ENCODE data around the gene WDR72.

The WDR72 gene

GRCh38 chr15:53762916-53763315 lies 3.5 kb upstream of the WDR72 start:
- ATAC-seq: no peak
- TF ChIP-seq ZNF8 (CRISPR knock-in tag; IDR thresholded peaks at IDR 0.05): no peak

- TF ChIP-seq TOX (CRISPR knock-in tag; IDR thresholded peaks at IDR 0.05; ENCODE audit: borderline replicate concordance): no peak
- no peak for TF ChIP-seq RARB (CRISPR knock-in tag; IDR thresholded peaks at IDR 0.05)
- ATAC-seq: no peak
Observed at GRCh38 chr15:53758412-53758811, 1.1 kb downstream of the WDR72 start.

GRCh38 chr15:53757906-53758305 lies 1.6 kb downstream of the WDR72 start:
- TF ChIP-seq ZFP30 (CRISPR knock-in tag; IDR thresholded peaks at IDR 0.05) (no peak), BACH2 (CRISPR knock-in tag; IDR thresholded peaks at IDR 0.05; ENCODE audit: borderline replicate concordance) (no peak), OSR1 (CRISPR knock-in tag; IDR thresholded peaks at IDR 0.05) (no peak), ISL1 (CRISPR knock-in tag; IDR thresholded peaks at IDR 0.05) (no peak), ZNF565 (CRISPR knock-in tag; conservative IDR thresholded peaks at IDR 0.05; ENCODE audit: low read depth) (no peak), ZFP3 (CRISPR knock-in tag; IDR thresholded peaks at IDR 0.05) (no peak), GLIS3 (CRISPR knock-in tag; IDR thresholded peaks at IDR 0.05) (no peak), POU6F1 (CRISPR knock-in tag; IDR thresholded peaks at IDR 0.05; ENCODE audit: borderline replicate concordance, low read depth) (no peak), CSRNP3 (CRISPR knock-in tag; IDR thresholded peaks at IDR 0.05) (no peak), ZNF8 (CRISPR knock-in tag; IDR thresholded peaks at IDR 0.05) (no peak), CSDC2 (CRISPR knock-in tag; IDR thresholded peaks at IDR 0.05) (no peak), RARB (CRISPR knock-in tag; IDR thresholded peaks at IDR 0.05) (no peak), ESRRG (CRISPR knock-in tag; IDR thresholded peaks at IDR 0.05) (no peak), SNAI2 (CRISPR knock-in tag; IDR thresholded peaks at IDR 0.05) (no peak), PPARA (CRISPR knock-in tag; IDR thresholded peaks at IDR 0.05; ENCODE audit: borderline replicate concordance) (no peak)
- no peak for ATAC-seq

GRCh38 chr15:53753813-53754212 lies 5.7 kb downstream of the WDR72 start:
- ATAC-seq: no peak
- no peak for TF ChIP-seq OSR1 (CRISPR knock-in tag; IDR thresholded peaks at IDR 0.05)
- TF ChIP-seq ZNF8 (CRISPR knock-in tag; IDR thresholded peaks at IDR 0.05): no peak
- TF ChIP-seq ZC3H10 (CRISPR knock-in tag; IDR thresholded peaks at IDR 0.05): no peak
- TF ChIP-seq TOX (CRISPR knock-in tag; IDR thresholded peaks at IDR 0.05; ENCODE audit: borderline replicate concordance): no peak
- TF ChIP-seq ZFP3 (CRISPR knock-in tag; IDR thresholded peaks at IDR 0.05): no peak
- no peak for TF ChIP-seq POU6F1 (CRISPR knock-in tag; IDR thresholded peaks at IDR 0.05; ENCODE audit: borderline replicate concordance, low read depth)
- TF ChIP-seq ARNTL (CRISPR knock-in tag; IDR thresholded peaks at IDR 0.05; ENCODE audit: borderline replicate concordance, low read depth): no peak
- no peak for TF ChIP-seq ESRRG (CRISPR knock-in tag; IDR thresholded peaks at IDR 0.05)
- TF ChIP-seq ISL1 (CRISPR knock-in tag; IDR thresholded peaks at IDR 0.05): no peak
- no peak for TF ChIP-seq BACH2 (CRISPR knock-in tag; IDR thresholded peaks at IDR 0.05; ENCODE audit: borderline replicate concordance)
- no peak for TF ChIP-seq TSHZ2 (CRISPR knock-in tag; IDR thresholded peaks at IDR 0.05)
- TF ChIP-seq PATZ1 (CRISPR knock-in tag; IDR thresholded peaks at IDR 0.05; ENCODE audit: borderline replicate concordance): no peak
- TF ChIP-seq CSRNP3 (CRISPR knock-in tag; IDR thresholded peaks at IDR 0.05): no peak
- TF ChIP-seq RARB (CRISPR knock-in tag; IDR thresholded peaks at IDR 0.05): no peak
- no peak for TF ChIP-seq ZNF565 (CRISPR knock-in tag; conservative IDR thresholded peaks at IDR 0.05; ENCODE audit: low read depth)
- no peak for TF ChIP-seq ZFP30 (CRISPR knock-in tag; IDR thresholded peaks at IDR 0.05)
- TF ChIP-seq ZNF70 (CRISPR knock-in tag; IDR thresholded peaks at IDR 0.05): no peak
- no peak for TF ChIP-seq TCF4 (CRISPR knock-in tag; IDR thresholded peaks at IDR 0.05; ENCODE audit: borderline replicate concordance)
- TF ChIP-seq CSDC2 (CRISPR knock-in tag; IDR thresholded peaks at IDR 0.05): no peak
- no peak for TF ChIP-seq CREB5 (CRISPR knock-in tag; IDR thresholded peaks at IDR 0.05; ENCODE audit: low read depth)

All from SK-N-SH treated with all-trans-retinoic acid at 6 μM for 48 hours (cell line).